Inferior parietal cortex (tissue), 1 donor: ENCODE data around the gene FHIT.

Experiments used
- DNase-seq: peaks from one replicate; pipeline ENCODE4 v3.0.0-alpha.2; 2016; ENCODE audit errors: extremely low spot score

The FHIT gene

DNA sequence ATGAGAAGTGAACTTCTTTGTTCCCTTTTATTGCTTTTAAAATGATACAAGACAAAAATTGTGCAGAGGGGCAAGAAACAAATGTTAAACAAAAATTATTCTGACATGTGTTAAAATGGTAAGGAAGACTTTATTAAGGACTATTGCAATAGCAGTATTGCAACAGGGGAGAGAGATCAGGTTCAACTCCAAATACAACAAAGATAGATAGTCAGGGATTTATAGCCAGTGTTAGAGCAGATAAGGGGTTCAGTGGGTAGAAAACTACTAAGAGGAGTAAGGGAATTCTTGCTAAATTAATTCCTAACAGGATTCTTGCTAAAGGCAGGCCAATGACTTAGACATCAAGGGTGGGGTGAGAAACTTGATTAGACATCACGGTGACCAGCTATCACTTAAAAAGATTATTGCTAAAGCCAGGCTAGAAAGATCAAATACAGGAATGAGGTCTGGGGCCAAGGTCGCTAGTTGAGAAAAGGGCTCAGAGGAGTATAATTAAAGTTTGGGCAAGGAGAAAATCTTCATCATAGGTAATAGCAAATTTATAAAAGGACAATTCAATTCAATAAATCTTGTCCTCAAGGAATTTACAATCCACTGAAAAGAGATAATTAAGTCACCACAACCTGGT lies 81.5 kb downstream of the FHIT start:
- DNase-seq: no peak

DNA sequence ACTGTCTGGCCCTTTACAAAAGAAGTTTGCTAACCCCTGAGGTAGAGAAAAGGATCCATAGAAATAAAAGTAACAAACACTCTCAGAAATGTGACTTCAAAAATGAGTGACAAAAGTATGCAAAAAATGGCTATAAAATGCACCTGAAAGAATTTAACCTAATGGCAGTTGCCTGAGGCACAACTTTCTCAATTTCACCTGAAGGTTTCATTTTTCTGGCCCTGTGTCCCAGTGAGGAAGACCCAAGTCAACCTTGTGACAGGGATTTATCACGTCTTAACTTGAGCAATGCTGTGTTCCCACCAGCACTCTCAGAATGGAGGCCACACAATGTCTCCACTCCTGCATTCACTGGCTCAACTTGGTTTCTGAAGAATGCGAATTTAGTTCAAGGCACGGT lies 83.0 kb downstream of the FHIT start:
- DNase-seq: no peak

DNA sequence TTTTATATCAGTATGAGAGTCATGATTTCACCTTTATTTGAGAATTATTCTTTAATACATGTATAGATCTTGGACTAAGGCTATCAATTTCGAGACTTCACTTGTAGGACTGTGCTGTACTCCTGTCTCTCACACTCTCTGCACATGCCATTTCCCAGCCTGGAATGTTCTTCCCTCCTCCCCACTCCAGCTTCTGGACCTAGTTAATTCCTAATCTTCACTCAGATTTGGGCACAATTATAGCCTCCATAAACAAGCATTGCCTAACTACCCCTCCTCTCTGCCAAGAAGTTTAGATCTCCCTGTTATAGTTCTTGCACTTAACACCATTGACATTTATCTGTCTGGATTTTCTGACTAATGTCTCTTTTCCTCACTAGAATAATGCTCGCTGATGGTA lies 88.3 kb downstream of the FHIT start:
- DNase-seq: no peak

DNA sequence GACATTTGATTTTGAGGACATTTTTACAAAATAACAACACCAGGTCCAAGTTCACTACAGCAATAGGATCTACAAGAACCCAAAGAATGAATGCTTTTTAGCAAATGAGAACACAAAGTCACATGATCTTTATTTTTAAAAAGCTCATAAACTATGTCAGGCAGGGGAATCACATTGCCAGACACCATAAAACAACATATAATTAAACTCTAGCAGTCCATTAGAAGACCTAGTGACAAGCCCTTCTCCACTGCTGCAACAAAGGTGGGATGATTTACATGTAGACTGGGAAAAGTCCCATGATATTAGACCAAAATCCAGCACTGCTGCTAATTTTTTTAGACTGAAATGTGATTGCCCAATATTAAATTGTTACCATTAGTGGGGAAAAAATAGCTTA lies 92.6 kb downstream of the FHIT start:
- no peak for DNase-seq

DNA sequence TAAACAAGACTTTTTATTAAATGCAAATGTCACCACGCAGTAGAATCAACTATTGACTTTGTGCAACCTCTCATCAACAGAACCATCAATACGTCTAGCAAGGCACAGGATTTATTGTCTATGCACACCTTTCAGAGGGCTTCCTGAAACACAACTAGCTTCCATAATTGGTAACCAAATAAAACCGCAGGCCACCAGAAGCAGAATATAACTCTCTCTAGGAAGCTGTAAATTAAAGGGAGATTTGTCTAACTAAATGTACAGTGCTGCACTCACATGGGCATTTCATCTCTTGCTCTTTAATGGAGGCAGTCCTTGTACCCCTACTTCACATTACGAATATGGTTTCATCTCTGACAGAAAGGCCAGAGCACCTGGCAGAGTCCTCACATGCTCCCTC lies 93.0 kb downstream of the FHIT start:
- no peak for DNase-seq

DNA sequence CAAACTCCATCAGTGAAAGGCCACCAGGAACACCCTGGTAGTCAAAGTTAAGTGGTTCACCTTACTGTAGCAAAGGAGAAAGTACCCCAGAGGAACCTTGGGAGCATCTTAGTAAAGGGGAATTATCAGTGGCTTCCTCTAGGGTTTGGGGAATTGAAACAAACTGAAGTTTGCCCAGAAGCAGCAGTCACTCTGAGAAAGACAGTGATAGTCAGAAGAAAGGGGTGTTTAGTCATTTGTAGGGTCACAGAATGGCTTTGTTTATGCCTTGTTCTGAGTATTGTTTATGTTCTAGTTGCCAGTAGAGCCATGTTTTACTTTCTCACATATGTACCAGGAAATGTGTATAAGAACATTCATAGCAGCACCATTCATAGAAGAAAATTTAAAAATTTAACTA lies 93.8 kb downstream of the FHIT start:
- no peak for DNase-seq

DNA sequence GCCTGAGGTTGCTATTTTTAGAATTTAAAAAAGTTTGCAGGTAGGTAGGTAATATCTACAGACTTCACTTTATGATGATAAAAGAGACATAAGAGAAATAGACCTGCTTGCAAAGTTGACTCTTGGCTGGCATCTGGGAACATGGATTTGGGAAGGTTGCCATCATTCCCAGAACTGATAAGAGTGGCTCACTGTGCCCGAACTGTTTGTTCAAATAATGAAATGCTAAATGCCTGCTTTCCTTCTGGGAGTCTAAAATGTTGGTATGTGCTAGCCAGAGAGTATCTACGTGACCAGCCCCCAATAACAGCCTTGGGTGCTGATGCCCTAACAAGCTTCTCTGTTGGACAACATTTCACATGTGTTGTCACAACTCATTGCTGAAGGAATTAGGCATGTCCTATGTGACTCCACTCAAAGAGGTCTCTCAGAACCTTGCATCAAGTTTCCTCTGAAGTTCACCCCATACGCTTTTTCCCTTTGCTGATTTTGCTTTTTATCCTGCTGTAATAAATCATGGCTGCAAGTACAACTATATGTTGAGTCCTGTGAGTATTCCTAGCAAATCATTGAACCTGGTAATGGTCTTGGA lies 95.5 kb downstream of the FHIT start:
- DNase-seq: no peak

DNA sequence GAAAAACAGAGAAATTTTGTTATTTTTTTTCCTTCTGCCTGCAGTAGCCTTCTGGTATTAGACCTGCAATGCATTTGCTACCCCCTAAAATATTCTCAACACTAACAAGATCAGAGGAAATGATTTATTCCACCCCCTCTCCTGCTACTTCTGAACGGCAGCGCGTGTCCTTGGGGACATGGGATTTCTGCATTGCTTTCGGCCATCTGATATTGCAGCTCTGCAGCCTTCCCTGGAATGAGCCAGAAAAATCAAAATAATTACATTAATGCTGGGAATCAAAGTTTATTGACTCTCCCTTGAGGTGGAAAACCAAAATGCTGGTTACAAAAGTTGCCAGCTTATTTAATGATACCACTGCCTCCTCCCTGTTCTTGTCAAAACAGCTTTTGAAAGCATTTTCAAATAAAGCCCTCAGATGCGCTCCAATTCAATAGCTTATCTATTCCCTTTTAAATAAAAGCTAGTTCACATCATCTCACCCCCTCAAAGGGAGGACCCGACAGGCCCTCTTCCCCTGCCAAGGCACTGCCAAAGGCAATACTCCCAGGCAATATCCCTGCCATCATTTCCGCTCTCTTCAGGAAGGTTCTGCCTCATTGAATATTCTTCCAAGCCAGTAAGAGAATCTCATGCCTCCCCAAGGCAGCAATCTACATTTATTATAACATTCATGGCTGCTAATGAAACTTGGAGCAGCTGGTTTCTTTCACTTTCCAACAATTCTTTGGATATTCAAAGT lies 96.6 kb downstream of the FHIT start:
- DNase-seq: no peak

DNA sequence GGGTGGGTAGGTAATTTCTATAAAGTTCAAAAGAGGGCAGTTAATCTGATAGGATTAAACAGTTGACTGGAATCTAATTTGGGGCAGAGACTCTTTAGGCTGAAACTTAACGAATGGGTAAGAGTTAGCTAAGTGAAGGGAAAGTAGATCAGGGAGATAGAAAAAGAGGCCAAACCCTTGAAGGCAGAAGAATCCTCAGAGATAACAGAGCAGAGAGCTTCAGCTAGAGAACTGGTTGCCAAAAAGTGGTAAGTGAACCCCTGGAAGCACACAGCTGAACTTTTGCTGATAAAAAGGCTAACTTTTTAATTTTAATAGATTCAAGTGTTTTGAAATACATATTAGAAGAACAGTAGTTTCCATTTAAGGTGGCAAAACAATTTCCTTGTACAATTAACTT lies 99.2 kb downstream of the FHIT start:
- DNase-seq: no peak

DNA sequence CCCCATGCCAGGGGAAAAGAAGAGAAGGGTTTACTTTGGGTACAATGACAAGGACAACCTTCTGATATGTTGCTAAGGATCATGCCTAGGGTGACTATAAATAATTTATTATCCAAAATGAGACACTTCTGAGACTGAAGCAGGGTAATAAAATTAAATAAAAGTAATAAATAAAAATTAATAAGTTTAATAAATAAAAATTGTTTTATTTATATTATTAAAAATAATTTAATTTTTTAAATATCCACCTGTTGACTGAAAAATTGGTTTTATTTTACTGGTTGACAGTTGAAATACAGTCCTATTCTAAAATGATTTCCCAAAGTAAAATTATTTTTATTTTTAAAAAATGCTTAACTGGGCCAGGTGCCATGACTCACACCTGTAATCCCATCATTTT lies 102.0 kb downstream of the FHIT start:
- no peak for DNase-seq

DNA sequence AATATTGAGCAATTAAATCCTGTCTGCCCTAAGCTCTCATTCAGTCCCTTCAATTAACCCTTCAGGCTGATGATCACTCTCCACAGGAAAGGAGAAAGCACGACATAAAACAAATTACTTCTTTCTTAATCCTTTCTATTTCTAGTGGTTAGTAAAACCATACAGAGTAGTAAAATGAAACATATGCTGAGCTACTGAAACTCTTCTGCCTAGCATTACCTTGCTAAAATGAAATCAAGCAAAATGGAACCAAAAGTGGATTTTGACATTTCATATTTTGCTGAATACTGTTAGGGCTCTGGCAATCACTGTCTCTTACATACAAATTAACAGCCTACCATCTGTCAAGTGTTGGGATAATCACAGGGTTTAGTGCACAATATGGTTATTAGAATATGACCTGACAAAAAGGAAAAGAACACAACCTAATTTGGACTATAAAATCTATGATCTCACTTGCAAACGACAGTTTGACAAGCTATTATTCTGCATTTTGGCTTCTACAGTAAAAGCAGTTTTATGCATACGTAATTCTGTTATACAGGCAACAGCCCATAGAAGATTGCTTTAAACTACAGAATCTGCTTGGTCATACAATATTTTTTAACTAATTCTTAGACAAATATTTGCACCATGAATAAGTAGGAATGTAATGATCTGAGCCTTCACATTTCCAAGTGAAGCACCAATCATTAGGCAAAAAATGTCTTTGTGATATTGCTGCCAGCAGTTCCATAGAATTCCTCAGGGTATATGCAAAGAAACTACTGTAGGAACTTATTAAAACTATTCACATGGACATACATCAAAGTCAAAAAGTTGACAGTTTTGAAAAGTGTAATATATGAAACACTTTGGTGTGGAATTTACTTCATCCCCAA lies 105.0 kb downstream of the FHIT start:
- no peak for DNase-seq

DNA sequence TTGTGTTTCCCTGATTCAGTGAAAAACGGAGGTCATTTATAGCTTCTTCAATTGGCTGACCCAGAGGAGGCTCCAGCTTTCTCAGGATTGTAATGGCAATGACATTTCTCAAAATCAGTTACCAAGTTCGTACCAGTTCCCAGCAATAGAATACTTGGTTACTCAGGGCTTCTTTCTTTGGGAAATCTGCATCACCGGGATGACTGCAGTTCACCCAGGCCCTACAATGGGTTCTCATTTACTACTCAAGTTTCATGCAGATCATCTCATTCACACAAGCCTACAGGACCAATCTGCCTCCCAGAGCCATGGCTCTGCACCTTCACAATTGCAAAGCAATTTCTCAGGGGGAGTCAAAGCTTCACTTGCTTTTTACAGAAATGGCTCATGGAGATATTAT lies 109.6 kb downstream of the FHIT start:
- DNase-seq: no peak

DNA sequence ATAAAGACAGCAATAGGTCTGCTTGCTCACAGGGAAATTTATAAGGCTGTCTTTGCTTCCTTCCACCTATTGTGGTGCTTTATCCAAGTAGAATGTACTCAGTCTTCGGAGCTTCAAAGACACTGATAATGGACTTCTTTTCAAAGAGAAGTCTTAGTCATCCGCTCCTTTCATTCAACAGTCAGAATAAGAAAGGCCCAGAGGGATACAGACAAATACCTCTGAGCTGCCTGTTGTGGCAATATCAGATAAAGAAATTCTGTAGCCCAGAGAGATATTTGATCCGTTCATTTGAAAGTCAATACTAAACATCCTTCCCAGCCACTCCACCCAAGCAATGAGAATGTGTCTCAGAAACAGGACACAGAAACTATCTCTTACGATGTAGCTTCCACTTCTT lies 110.0 kb downstream of the FHIT start:
- DNase-seq: no peak

DNA sequence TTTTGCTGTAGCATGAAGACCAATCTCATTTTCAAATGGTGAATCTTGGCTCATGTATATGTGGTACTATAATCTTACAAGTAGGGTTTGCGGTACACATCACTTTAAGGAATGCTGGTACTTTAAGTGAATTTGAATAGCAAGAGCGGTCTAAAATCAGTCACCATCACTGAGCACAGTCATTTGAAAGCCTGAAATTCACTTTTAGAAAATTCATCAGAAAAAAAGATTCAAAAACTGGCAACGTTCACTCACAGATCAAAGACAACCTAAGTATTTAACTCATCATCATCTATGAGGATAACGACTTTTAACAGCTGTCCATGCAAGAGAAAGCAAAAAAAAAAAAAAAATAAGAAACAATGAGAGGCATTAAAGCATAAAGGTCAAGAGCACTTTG lies 111.6 kb downstream of the FHIT start:
- DNase-seq: no peak

DNA sequence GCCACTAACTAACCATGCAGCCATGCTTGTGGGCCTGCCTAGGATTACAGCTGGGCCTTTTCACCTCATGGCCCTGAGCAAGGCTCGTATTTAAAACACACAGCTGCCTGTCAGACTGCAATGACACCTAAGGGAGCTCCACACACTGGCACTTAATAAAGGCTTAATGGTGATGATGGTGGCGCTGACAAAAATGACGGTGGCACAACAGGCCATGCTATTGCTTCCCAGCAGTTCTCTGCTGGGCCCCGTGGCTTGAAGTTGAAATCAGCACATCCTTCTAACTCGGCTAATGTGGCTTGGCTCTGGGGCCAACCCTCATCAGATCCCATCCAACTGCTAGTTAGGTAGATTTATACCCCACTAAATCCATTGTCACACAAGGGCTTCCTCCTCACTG lies 112.9 kb downstream of the FHIT start:
- DNase-seq: no peak

DNA sequence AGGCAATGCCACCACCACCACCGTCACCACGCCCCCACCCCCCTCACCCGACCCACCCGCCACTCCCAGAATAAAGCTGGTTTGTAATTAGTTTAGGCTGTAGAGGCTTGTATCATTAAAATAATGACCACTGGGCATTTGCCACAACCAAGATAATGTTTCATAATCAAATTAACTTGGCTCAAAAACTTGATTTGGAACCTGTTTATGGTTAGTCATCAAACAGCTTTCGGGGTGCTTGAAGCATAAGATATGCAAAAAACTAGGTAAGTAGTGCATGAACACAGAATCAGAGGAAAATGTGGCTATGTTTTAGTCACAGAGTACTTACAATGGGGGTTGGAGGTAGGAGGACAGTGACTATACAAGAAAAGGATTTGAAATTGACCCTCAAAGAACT lies 115.1 kb downstream of the FHIT start:
- no peak for DNase-seq

DNA sequence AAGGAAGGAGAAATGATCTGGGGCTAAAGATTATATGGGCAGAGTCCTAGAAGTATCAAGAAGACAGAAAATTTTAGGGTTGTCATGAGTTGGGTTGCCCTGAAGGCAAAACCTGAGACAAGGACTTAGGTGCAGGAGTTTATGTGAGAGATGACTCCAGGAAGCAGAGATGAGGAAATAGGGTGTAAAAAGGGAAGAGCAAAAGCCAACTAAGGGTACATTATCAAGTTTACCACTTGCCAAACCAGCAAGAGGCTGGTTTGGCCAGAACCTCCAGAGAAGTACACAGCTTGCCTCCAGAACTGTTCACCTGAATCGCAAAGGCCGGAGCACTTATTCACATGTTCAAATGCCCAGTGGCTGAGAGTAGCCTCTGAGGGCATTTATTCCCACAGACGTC lies 116.7 kb downstream of the FHIT start:
- no peak for DNase-seq

DNA sequence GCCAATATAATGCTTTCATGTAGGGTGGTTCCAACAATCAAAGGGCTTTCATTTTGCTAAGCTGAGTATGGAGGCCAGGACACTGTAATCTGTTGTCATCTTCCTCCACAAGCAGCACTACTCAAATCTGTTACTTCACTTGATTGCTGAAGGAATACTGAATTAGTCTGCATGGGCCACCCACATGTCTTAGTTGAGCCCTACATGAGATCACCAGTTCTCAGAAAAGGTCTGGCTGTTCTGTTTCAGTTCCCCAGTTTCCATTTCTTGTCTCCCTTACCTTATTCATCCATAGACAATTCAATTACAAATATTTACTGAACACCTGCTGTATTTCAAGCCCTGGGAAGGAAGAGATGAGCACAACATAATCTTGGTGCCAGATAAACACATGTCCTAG lies 119.2 kb downstream of the FHIT start:
- DNase-seq: no peak

DNA sequence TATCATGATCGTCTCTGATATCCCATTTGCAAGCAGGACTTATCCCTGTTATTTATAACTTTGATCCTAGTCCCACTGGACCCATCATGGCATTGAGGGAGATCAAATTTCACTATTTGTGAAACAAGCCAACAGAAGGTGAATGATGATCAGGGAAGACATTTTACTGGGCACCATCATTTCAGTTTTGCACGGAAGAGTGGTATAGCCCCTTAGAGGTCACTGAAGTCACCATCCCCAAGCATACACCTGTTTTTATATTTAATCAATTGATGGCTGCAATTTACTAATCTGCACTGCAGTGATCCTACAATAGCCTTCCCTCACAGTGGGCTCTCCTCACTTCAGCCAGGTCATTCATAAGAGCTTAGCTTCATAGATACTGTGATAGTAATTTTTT lies 132.4 kb downstream of the FHIT start:
- no peak for DNase-seq

DNA sequence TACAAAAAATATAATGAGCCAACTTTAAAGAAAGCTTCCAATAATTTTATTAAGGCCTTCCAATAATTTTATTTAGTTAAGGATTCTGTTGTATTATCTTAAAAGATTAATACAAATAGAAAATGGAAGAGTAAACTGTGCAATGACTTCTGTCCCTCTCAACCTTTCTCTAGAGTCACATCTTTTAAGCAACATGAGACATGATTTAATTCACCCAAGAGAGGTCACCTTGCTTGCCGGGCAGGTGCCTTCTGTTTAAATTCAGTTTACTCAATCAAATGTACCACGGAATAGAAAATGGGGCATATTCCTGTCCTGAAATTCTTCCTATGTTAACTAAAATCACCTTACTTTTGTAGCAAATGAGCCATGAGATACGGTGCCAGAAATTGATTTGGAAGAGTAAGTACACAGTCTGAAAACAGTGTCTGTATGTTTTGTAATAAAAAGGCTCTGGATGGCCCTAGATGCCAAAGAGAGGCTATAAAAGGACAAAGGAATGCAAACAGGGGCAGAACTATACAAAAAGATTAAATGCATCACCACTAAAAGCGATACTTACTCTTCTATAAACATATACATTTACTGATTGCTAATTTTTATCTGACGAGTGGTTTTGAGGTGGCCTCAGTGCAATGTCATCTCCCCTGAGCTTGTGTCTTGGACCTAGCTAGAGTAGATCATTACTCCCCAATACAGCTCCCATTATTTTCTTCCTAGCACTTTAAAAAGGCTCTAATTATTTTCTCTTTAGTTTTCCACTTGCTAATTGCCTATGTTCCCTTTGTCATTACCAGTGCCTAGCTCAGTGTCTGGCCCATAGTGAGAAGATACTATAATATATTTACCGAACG lies 134.0 kb downstream of the FHIT start:
- DNase-seq: no peak

DNA sequence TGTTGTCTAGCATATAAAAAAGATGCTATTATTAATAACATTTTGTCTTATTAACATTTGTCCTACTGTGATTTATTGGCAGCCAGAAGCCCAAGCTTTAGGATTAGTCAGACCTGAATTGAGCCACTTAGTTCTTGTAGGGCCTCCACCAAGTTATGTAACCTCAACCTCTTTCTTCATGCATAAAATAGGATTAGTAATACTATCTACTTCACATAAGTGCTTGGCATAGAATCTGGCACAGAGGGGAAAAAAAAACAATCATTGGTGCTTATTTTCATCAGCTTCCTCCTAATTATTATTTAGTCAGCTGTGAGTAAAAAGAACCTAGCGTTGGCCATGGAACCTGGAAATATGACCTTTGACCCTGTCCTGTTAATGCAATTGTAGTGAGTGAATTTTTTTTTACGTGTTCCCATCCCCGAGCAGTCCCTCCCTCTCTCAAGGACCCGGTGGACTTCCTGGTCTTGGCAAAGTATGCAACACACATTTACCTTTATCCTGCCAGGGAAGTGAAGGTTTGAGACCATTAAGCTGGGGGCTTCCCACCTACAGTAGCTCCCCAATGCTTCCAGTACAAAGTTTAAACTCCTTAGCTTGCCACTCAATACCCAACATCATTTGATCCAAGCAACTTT lies 136.8 kb downstream of the FHIT start:
- no peak for DNase-seq
